ENCODE results near the gene MCC.

The MCC gene

GRCh38 chr5:113000466-113000865 lies 487.8 kb downstream of the MCC start:
- DNase-seq: no peak

GRCh38 chr5:112998296-112998695 lies 490.0 kb downstream of the MCC start:
- DNase-seq: no peak

- no peak for DNase-seq
These were observed 491.4 kb downstream of the MCC start for GRCh38 chr5:112996830-112997374.

- DNase-seq: peak; percentile 34
These were observed 492.3 kb downstream of the MCC start for GRCh38 chr5:112995764-112996618.

GRCh38 chr5:112986224-112986623 lies 502.0 kb downstream of the MCC start:
- no peak for DNase-seq

- DNase-seq: no peak
These were observed 504.9 kb downstream of the MCC start for GRCh38 chr5:112983363-112983762.

- no peak for DNase-seq
These were observed 508.5 kb downstream of the MCC start for GRCh38 chr5:112979723-112980122.

- DNase-seq: no peak
These were observed 509.4 kb downstream of the MCC start for GRCh38 chr5:112978836-112979235.

GRCh38 chr5:112977440-112977861 lies 510.8 kb downstream of the MCC start:
- no peak for DNase-seq

GRCh38 chr5:112976432-112977309 lies 511.6 kb downstream of the MCC start, which contains the start of gene DCP2:
DCP2 (plus strand) TSS chr5:112976798; CDS start chr5:112976934, 136 bp downstream.
- DNase-seq: peak; percentile 97

- no peak for DNase-seq
These were observed 512.4 kb downstream of the MCC start for GRCh38 chr5:112975721-112976431.

- DNase-seq: no peak
These were observed 513.4 kb downstream of the MCC start for GRCh38 chr5:112974901-112975300.

- no peak for DNase-seq
These were observed 514.3 kb downstream of the MCC start for GRCh38 chr5:112973904-112974303.

GRCh38 chr5:112973036-112973435 lies 515.2 kb downstream of the MCC start:
- DNase-seq: no peak
